Effector memory CD4-positive, alpha-beta T cell (primary cell): ENCODE results near the gene RSPO3.

Source experiments
- DNase-seq, 3 donors: peaks; one replicate each; pipeline ENCODE4 v3.0.0-alpha.2; 2020
- H3K27ac ChIP-seq: 2 replicates; pipeline ENCODE4 v1.7.0; 2013; ENCODE audit warnings: mild to moderate bottlenecking, low read length, moderate library complexity; ENCODE audit not compliant: insufficient read depth, poor library complexity, severe bottlenecking
- H3K27me3 ChIP-seq: replicated peaks from 2 replicates; pipeline ENCODE4 v1.7.0; 2013; ENCODE audit warnings: mild to moderate bottlenecking, low read length; ENCODE audit not compliant: insufficient read depth, control insufficient read depth, poor library complexity, severe bottlenecking
- H3K36me3 ChIP-seq: 2 replicates; pipeline ENCODE4 v1.7.0; 2013; ENCODE audit warnings: mild to moderate bottlenecking, low read length, moderate library complexity; ENCODE audit not compliant: control insufficient read depth, insufficient read depth
- H3K4me1 ChIP-seq: 2 replicates; pipeline ENCODE4 v1.7.0; 2013; ENCODE audit warnings: low read length, mild to moderate bottlenecking; ENCODE audit not compliant: control insufficient read depth, insufficient read depth, poor library complexity, severe bottlenecking
- H3K4me3 ChIP-seq: 2 replicates; pipeline ENCODE4 v1.7.0; 2013; ENCODE audit warnings: low read length, low read depth, mild to moderate bottlenecking; ENCODE audit not compliant: insufficient read depth, poor library complexity, severe bottlenecking
- H3K9me3 ChIP-seq: 2 replicates; pipeline ENCODE4 v1.7.0; 2013; ENCODE audit warnings: mild to moderate bottlenecking, low read length, moderate library complexity; ENCODE audit not compliant: control insufficient read depth

The RSPO3 gene

GRCh38 chr6:127120787-127121636 is 2.5 kb downstream of the RSPO3 start:
- DNase-seq = peak in 1 of 3 donors; percentile 10
- H3K4me3 ChIP-seq = no peak overlapping the region
- peaks cover 24% of the 10 kb centered on the region for H3K27me3 ChIP-seq
- H3K36me3 ChIP-seq = no peaks in the 10 kb centered on the region
- no peaks in the 10 kb centered on the region for H3K9me3 ChIP-seq
- H3K4me1 ChIP-seq = peaks cover 19% of the 10 kb centered on the region
- no peak overlapping the region for H3K27ac ChIP-seq

- Histone ChIP-seq H3K4me3 (no peak overlapping the region), H3K36me3 (no peaks in the 10 kb centered on the region), H3K27ac (no peak overlapping the region), H3K27me3 (peaks cover 24% of the 10 kb centered on the region), H3K9me3 (no peaks in the 10 kb centered on the region), H3K4me1 (peaks cover 19% of the 10 kb centered on the region)
- no peak for DNase-seq
Measured at GRCh38 chr6:127121637-127121960, 3.1 kb downstream of the RSPO3 start.

GRCh38 chr6:127124172-127124571 is 5.7 kb downstream of the RSPO3 start:
- H3K27me3 ChIP-seq = peaks cover 18% of the 10 kb centered on the region
- peaks cover 15% of the 10 kb centered on the region for H3K4me1 ChIP-seq
- no peaks in the 10 kb centered on the region for H3K9me3 ChIP-seq
- H3K4me3 ChIP-seq = no peak overlapping the region
- H3K36me3 ChIP-seq = no peaks in the 10 kb centered on the region
- no peak for DNase-seq
- H3K27ac ChIP-seq = no peak overlapping the region

- Histone ChIP-seq H3K4me1 (peaks cover 9% of the 10 kb centered on the region), H3K27me3 (peaks cover 14% of the 10 kb centered on the region), H3K27ac (no peak overlapping the region), H3K9me3 (no peaks in the 10 kb centered on the region), H3K36me3 (no peaks in the 10 kb centered on the region), H3K4me3 (no peak overlapping the region)
- DNase-seq = no peak
Measured at GRCh38 chr6:127124680-127125079, 6.2 kb downstream of the RSPO3 start.

GRCh38 chr6:127128066-127128465 is 9.6 kb downstream of the RSPO3 start:
- Histone ChIP-seq H3K27me3 (no peaks in the 10 kb centered on the region), H3K9me3 (no peaks in the 10 kb centered on the region), H3K4me1 (no peaks in the 10 kb centered on the region), H3K4me3 (no peak overlapping the region), H3K36me3 (no peaks in the 10 kb centered on the region), H3K27ac (no peak overlapping the region)
- DNase-seq = no peak

- H3K9me3 ChIP-seq = no peaks in the 10 kb centered on the region
- H3K4me1 ChIP-seq = no peaks in the 10 kb centered on the region
- no peaks in the 10 kb centered on the region for H3K36me3 ChIP-seq
- H3K27me3 ChIP-seq = no peaks in the 10 kb centered on the region
- no peak overlapping the region for H3K27ac ChIP-seq
- no peak for DNase-seq
- no peak overlapping the region for H3K4me3 ChIP-seq
Measured at GRCh38 chr6:127129251-127129650, 10.8 kb downstream of the RSPO3 start.

- Histone ChIP-seq H3K9me3 (no peaks in the 10 kb centered on the region), H3K27ac (no peak overlapping the region), H3K4me1 (no peaks in the 10 kb centered on the region), H3K4me3 (no peak overlapping the region), H3K27me3 (no peaks in the 10 kb centered on the region), H3K36me3 (no peaks in the 10 kb centered on the region)
- no peak for DNase-seq
Measured at GRCh38 chr6:127131275-127131674, 12.8 kb downstream of the RSPO3 start.

- H3K4me3 ChIP-seq = no peak overlapping the region
- no peak overlapping the region for H3K27ac ChIP-seq
- H3K4me1 ChIP-seq = no peaks in the 10 kb centered on the region
- DNase-seq = no peak
- H3K27me3 ChIP-seq = no peaks in the 10 kb centered on the region
- H3K9me3 ChIP-seq = no peaks in the 10 kb centered on the region
- H3K36me3 ChIP-seq = no peaks in the 10 kb centered on the region
Measured at GRCh38 chr6:127131772-127132376, 13.4 kb downstream of the RSPO3 start.

GRCh38 chr6:127134136-127134535 is 15.7 kb downstream of the RSPO3 start:
- Histone ChIP-seq H3K4me1 (no peaks in the 10 kb centered on the region), H3K27me3 (no peaks in the 10 kb centered on the region), H3K36me3 (no peaks in the 10 kb centered on the region), H3K4me3 (no peak overlapping the region), H3K9me3 (no peaks in the 10 kb centered on the region), H3K27ac (no peak overlapping the region)
- no peak for DNase-seq

GRCh38 chr6:127136786-127137185 is 18.3 kb downstream of the RSPO3 start:
- H3K36me3 ChIP-seq = no peaks in the 10 kb centered on the region
- no peak overlapping the region for H3K4me3 ChIP-seq
- no peak for DNase-seq
- H3K27ac ChIP-seq = no peak overlapping the region
- H3K4me1 ChIP-seq = no peaks in the 10 kb centered on the region
- no peaks in the 10 kb centered on the region for H3K27me3 ChIP-seq
- H3K9me3 ChIP-seq = no peaks in the 10 kb centered on the region
